HG02642 (cell line): ENCODE data around the gene MKNK2.

Experiments used
- ATAC-seq: cut with Tn5 transposase; IDR thresholded peaks from one replicate; pipeline ENCODE4 v1.9.1; 2021; ENCODE audit warnings: mild to moderate bottlenecking; ENCODE audit not compliant: unreplicated experiment, poor library complexity

MKNK2 gene

DNA sequence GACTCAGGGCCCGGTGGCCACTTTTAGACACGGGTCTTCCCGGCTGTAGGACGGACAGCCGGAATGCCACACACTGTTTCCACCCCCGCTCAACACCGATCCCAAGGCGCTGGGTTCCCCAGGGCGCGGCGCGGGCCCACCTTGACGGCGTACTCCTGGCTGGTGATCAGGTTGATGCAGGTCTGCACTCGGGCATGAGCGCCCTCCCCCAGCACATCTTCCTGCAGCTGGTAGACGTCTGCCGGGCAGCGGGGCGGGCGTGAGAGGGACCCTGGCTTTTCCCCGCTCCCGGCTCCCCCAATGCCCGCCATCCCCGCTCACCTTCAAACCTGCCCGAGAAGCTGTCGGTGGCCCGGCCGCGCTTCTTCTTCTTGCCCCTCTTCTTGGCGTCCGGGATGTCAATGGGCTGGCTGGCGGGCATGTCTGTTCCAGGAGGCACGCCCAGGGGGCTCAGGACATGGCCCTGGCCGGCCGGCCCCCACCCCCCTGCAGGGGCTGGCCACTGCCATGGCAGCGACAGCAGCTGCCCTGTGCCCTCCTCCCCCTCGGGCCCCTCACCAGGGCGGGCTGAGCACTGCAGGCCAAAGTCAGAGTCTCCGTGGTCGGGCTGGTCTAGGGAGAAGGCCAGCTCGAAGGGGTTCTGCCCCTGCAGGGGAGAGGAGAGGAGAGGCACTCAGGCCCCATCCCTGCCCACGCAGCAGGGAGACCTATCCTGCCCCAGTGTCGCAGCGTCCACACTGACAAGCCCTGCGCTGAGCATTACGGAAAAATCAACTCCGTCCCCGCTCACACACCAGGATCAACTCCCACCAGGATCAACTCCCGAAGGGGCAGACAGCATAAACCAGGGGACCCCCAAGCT lies 4.8 kb downstream of the MKNK2 start:
- ATAC-seq, result no peak

DNA sequence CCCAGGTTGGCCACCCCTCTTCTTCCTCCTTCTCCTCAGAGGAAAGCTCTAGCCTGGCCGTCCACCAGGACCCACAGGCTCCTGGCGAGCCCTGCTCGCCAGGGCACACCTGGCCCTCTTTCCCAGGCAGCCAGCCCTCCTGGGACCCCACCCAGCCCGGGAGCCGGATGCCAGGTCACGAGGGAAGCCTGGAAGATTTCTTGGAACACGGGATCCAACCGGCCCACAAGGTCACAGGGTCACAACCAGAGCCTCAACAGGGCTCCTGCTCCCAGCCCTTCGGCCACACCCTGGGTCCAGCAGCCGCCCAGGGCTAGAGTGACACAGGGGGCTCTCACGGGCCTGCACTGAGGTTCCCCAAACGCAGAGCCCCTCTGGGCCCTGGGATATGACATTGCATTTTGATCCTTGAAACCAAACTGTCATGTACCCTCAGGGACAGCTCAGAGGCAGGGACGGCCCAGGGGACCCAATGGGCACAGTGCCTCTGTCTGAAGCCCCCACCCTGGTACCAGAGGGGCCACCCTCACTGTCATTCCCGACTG lies 5.5 kb downstream of the MKNK2 start:
- no peak for ATAC-seq

DNA sequence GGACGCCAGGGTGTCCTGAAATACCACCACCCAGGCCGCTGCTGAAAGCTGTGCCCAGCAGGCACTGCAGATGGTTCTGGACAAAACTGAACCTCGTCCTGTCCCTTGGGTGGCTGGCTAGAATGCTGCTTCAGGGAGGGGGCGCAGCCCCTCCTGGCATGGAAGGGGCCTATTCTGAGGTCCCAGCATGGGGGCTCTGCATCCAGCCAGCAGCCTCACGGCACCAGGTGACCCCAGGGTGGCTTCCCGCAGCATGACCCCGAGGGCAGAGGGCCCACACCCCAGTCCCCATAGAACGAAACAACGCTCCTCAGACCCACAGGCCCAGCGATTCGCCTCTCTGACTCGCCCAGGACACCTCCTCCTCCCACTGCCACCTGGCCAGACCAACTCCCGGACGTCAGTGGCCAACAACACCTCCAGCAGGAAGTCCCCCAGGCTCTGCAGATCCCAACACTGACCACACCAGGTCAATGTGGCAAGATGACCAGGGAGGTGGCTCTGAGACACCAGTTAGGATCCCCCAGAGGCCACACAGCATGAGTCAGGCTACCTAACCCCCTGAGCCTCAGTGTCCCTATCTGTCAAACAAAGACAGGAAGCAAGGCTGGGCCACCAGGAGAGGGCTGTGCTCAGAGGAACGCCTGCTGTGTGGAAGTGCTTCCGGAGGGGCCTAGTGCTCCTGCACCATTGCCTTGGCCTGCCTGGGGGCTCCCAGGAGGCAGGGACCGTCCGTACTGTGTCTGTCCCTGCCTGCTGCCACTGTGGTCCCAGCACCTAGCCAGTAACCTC lies 6.1 kb downstream of the MKNK2 start:
- no peak for ATAC-seq

DNA sequence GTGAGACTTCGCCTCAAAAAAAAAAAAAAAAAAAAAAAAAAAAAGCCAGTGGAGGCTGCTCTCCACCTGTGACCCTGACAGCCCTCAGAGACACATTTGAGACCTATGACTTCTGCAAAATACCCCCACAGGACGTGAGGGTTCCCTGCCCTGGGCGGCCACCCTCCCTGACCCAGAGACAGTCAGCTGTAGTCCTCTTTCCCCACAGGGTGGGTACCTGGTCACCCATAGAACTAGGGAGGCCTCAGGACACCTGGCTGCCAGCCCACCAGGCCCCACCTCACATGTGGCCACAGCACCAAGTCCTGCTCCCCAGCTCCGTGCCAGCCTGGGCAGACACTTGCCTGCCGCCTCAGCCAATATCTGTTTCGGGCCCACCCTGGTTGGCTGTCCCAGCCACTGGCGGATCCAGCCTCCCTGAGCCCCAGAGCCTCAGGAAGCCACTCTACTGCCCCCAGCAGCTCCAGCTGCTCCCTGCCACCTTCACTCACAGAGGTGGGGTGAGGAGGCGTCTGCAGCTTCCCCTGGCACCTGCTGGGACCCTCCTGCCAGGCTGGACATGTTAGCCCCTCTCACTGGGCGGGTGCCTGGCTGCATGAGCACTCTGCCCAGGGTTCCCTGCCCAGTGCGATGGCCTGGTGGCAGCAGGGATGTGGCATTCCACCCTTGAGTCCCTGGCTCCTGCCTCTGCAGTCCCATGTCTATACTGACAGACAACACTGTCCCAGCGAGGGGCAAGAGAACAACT lies 6.9 kb downstream of the MKNK2 start:
- no peak for ATAC-seq

DNA sequence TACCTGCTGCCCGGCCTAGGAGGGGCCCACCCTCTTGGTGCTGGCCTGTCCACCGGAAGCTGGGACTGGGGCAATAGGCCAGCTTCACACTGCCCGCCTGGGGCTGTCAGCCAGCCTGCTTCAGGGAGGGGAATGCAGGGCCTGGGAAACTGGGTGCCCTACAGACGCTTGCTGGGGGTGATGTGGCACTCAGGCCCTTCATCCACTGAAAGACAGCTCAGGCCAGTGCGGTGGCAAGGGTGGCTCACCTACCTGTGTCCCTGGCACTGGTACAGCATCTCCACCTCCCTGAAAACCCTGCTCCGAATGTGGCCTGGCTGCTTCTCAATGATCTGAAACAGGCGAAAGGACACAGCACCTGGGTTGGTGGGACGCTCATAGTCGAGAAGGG lies 7.8 kb downstream of the MKNK2 start:
- no peak for ATAC-seq

DNA sequence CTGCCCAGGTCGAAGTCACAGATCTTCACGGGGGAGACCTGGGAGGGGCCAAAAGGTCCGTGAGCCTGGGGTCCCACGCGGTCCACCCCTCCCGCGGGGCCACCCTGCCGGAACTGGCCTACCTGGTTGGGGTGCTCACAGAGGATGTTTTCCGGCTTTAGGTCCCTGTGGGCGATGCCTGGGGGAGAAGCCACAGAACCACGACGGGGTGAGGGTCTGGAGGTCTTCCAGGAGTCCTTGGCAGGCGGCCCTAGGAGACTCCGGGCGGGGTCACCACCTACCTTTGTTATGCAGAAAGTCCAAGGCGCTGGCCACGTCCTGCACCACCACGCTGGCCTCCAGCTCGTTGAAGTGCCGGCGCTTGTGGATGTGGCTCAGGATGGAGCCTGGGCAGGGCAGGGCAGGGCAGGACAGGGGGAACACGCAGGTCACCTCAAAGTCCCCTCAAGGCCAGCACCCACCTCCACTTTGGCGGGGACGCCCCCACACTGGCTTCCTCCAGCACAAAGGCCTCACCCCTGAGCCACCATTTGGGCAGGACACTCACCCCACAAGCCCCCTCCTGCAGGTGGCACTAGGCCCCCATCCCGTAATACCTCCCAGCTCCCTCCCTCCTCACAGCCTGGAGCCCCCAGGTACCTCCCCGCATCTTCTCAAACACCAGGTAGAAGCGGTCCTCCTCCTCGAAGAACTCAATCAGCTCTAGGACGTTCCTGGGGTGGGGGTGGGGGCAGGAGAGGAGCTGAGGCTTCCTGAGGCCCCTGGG lies 8.4 kb downstream of the MKNK2 start:
- no peak for ATAC-seq

DNA sequence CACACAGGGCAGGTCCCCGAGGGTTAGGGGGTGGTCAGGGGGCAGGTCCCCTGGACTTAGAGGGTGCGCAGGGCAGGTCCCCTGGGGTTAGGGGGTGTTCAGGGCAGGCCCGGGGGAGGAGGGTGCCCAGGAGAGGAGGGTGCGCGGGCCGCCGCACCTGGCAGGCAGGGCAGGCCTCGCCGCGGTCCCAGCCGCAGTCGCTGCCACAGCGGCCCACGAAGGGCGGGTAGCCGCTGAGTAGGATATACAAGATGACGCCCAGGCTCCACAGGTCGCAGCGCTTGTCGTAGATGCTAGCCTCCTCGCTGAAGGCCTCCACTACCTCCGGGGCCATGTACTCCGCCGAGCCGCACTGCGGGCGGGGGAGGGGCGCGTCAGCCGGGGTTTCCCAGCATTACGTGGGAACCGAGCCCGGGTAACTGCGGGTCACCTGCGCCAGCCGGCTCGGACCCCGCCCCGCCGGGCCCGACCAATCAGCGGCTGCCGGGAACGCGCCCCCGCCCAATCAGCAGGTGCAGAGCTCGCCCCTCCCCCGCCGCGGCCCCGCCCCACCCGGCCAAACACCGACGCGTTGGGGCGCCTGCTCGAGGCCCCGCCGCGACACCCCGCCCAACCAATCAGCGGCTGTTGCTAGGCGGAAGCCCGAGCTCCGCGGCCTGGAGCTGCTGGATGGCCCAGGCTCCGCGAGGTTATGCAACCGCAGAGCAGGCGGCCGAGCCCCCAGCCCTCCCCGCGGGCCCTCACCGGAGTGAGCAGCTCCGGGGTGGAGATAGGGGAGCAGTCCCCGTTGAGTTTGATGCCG lies 9.2 kb downstream of the MKNK2 start:
- ATAC-seq, result peak; percentile 72

DNA sequence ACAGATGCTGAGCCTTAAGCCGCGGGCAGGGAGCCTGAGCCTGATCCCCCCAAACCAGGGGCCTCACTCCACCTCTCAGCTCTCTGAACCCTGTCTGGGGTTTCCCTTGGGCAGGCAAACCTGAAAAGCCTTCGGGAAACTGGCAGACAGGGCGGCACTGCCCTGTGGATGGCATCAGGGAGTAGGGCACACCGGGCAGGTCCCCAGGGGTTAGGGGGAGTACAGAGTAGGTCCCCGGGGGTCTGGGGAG lies 9.7 kb downstream of the MKNK2 start:
- ATAC-seq, result no peak

DNA sequence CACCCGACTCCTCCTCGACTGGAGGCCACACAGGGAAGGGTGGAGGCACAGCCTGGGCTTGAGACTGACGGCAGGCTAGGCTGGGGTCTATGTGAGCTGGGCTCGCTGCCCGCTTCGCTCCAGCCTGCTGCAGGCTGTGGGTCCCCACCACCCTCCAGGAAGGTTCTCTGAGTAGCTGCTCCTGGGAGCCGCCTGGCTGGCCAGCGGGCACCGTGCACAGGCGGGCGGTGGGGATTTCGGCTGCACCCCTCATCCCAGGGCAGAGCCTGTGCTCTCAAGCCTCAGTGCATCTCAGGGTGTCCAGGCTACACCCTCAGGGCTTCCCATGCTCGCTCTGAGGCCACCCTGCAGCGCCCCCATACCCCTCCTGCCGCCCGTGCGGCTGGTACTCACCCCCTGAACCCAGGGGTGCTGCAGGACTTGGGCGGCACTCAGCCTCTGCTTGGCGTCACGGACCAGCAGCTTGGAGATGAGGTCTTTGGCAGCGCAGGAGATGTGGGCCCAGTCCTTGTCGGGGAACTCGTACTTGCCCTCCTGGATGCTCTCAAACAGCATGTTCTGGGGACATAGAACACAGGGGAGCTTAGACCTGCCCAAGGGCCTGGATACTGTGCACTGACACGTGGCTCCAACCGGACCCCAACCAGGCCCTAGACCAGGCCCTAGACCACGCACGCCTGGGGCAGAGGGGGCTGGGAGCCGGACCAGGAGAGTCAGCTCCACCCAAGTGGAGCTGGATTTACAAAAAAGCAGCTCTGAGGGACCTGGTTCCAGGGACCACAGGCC lies 10.2 kb downstream of the MKNK2 start:
- no peak for ATAC-seq

DNA sequence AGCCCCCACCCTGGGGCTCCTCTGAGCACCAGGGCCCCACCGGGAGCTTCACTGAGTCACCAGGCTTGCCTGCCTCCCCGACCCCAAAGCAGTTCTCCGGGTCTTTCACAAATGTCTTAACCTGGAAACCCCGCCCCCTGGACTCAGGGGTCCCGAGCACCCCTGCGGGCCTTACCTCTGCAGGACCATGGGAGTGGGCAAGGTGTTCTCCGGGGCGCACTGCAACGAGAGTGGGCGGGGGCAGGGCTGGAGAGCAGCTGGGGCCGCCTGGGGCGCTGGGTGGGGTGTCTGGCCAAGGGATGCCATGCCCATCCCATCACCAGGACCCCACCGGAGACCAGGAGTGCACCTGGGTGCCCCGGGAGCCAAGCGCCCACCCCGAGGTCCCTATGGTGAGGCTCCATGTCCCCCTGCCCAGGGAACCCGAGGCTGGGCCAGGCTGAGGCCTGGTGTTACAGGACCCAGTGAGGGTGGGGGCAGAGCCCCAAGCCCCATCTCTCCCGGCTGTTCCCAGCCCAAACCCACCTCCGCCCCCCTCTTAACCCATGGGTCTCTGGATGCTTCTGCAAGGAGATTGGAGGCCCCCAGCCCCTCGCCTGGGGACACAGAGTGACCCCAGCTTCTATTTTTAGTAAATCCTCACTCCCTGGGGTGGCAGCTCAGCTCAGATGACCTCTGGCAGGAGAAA lies 10.9 kb downstream of the MKNK2 start:
- ATAC-seq, result no peak

DNA sequence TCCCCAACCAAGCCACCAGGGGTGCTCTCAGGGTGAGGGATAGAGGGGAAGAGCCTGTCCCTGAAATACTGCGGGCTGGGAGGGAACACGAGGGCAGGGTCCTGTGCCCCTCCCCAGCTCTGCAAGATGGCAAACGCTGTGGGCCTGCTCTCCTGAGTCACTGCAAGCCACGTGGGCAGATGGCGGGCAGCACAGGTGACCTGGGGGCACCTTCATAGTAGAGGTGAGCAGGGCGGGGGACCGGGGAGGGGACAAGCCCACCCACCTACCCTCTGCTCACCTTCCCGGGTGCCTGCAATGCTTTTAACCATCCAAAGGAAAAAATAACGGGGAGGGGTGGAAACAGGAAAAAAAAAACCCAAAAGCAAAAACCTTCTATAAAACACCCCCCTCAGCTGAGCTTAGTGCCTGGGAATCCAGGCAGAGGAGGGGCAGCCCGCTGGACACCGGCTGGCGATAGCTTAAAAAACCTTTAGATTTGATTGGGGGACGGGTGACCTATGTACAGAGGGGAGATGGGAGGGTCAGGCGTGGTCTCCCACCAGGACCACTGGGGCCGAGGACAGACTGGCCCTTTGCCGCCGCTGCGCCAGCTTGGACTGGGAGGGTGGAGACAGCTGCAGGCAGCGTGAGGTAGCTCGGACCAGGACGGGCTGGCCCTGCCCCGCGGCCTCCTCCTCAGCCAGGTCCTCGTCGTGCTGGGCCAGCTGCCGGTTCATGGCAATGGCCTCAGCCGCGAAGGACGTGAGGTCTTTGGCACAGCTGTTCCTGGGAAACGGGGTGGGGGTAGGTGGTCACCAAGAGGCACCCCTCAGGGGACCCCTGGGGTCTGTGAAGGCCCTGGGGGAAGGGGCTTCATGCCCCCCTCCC lies 11.7 kb downstream of the MKNK2 start:
- ATAC-seq, result no peak

DNA sequence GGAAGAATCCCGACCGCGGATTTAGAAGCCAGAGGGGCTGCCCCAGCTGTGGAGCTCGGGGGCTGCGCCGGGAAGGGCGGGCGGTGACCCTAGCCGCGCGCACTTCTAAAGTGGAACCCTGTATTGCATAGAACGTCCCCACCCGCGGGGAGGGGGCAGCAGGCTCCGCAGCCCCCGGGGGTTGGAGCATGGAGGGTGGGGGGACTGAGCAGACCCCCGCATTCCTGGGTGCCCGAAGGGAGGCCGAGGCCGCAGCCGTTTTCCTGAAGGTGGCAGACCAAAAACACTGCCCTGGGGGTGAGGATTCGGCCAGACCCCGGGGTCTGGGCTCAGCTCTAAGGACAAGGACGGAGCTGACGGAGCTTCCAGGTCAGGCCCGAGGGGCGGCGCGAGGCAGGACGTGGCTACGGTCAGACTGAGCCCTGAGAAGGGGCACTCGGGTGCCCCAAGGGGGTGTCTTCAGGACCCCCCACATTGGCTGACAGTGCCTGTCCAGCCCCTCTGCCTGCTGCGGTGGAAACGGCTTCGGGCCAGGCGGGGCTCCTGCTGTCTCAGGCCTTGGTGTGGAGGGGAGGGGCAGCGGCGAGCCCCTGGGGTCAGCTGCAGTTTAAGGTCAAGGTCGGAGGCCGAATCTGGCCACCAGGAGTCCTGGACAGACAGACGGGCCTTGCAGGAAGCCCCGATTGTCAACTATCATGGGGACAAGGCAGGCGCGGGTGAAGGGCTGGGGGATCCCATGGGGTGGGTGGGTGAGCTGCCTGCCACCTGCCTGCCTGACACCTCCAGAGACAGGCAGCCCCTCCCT lies 12.6 kb downstream of the MKNK2 start:
- no peak for ATAC-seq

DNA sequence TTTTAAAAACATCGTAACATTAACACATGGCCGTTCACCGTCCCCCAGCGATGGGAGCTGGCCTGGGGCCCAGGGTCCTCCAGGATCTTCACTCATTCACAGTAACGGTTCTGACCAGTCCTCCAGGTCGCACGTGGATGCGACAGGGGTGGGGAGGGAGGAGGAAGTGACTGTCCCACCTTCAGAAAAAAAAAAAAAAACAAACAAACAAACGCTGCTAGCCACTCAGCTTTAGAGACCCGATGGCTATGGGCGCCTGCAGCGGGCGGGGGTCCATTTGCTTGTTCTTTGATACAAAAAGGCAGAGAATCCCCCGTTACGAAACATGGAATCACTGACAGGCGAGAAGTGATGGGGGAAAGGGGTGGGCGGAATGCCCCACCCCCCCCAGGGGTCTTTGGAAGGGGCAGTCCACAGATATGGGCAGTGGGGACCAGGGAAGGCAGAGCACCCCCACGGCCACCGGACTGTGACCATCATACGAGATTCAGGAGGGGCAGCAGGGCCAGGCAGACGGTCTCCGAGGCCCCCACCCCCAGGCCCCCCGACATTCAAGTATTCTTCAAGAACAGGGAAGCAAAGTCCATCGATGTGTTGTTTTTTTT lies 13.3 kb downstream of the MKNK2 start:
- ATAC-seq, result no peak

DNA sequence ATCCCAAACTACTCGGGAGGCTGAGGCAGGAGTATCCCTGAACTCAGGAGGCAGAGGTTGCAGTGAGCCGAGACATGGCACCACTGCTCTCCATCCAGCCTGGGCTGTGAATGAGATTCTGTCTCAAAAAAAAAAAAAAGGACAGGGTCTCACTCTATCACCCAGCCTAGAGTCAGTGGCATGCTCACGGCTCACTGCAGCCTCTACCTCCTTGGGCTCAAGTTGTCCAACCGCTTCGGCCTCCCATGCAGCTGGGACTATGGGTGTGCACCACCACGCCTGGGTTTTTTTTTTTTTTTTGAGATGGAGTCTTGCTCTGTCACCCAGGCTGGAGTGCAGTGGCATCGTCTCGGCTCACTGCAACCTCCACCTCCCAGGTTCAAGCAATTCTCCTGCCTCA lies 14.6 kb downstream of the MKNK2 start:
- no peak for ATAC-seq

DNA sequence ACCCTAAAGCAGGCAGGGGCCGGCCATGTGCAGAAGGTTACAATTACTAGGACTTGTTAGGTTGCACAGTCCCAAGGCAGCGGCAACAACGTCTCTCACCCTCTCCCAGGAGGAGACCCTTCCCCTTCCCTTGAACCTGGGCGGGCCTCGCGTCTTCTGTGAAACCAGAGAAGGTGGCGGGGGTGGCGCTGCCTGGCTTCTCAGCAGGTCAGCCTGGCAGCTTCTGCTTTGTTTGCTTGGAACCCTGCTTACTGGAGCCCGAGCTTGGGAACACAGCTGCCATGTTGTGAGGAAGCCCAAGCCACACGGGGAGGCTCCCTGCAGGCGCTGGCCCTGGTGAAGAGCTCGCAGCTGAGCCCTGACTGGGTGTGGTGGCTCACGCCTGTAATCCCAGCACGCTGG lies 15.5 kb downstream of the MKNK2 start:
- ATAC-seq, result no peak
